Right renal cortex interstitium (tissue), 3 donors: ENCODE measurements around the gene FOXL3. TPM values are rescaled to one million over a fixed set of nuclear protein-coding genes. Genes with fewer than 3 reads are reported as not detected.
"Not testable (repeated sequence)": the region's sequence is repeated elsewhere in the genome, so short reads cannot be mapped to it uniquely, and the experiment has no call there.

ENCODE experiments used
- DNase-seq, 3 donors: peaks; one replicate each; pipeline ENCODE4 v3.0.0-alpha.2; 2013; ENCODE audit warnings: low read depth in 3 of 3, low spot score in 2 of 3
- polyA plus RNA-seq, 3 donors: library from polyadenylated mRNA; unstranded; fragments of 120-200 nt; gene quantifications; one replicate each; pipeline ENCODE4 v1.2.1, GENCODE V29; 2013; ENCODE audit not compliant: insufficient read length in 3 of 3

Gene FOXL3
- polyA plus RNA-seq, 3 donors: not detected

DNA sequence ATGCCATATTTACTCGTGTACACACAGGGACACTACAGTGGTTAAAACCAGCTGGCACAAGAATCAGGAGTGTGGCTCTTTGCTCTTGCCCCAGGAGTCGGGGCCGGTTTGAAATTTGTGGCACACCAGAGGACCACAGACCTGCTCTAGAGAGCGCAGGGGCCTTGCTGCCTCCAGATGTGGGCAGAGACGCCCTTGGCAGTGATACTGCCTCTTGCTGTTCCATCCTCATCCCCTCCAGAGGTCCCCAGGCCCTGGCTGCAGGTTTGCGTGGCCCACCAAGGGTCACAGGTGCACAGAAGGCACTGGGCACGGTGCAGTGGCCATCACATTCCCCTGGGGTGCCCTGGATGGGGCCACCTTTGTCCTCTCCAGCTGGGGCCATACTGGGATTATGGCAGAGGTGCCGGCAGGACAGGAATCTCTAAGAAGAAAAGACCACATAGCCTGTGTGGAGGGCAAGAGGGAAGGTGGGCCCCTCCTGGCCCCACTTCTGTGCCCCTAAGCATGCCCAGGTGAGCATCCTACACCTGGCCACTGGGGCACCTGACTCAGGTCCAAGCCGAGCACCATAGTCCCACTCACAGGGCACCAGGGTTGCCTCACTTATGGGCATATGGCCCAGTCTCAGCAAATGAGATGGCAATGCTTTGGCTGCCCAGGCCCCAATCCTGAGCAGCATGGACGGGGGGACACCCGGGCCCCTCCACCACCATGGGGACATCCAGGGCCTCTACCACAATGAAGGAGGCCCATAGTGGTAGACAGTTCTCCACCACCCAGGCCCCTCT lies 45.6 kb downstream of the FOXL3 start:
- DNase-seq: no peak

DNA sequence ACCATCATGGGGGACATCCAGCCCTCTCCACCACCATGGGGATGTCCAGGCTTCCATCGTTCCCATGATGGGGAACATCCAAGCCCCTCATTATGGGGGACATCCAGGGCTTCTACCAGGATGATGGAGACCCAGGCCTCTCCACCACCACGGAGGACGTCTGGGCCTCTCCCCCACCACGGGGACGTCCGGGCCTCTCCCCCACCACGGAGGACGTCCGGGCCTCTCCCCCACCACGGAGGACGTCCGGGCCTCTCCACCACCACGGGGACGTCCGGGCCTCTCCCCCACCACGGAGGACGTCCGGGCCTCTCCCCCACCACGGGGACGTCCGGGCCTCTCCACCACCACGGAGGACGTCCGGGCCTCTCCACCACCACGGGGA lies 46.2 kb downstream of the FOXL3 start:
- DNase-seq: not testable (repeated sequence)

- no peak for DNase-seq
These were observed 47.0 kb downstream of the FOXL3 start for GRCh38 chr7:336810-337566.

GRCh38 chr7:337567-337951 lies 47.6 kb downstream of the FOXL3 start:
- no peak for DNase-seq

DNA sequence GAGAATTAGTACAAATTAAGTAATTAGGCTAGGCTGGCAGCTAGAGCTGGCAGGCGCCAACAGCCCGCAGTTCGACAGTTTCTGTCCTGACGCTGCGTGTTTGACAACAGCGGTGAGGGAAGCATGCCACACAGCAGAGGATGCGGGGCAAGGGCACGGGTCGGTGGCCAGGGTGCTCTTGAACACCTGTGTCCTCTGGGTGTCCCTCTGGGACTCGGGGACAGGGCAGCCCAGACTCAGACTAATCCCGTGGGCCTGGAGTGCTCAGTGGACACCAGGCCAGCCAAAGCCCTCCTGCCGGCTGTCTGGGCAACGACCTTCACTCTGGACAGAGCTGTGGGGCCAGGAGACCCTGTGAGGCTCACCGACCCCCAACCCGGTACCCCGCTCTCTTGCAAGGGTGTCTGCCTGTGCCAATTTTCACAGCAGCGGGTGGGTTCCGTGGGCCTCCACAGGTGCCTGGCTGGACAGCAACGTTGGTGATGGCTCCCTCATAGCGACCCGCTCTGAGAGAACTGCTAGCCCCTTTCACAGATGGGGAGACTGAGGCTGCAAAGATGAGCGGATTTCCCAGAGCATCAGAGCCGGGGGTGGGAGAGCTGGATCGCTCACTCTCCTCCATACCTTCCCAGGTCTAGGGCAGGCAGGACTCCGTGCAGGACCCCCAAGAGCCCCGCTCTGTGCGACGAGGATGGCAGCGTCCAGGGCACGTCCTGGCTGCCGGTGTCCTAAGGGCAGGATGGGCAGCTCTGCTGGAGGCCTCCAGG lies 48.5 kb downstream of the FOXL3 start:
- DNase-seq: no peak

DNA sequence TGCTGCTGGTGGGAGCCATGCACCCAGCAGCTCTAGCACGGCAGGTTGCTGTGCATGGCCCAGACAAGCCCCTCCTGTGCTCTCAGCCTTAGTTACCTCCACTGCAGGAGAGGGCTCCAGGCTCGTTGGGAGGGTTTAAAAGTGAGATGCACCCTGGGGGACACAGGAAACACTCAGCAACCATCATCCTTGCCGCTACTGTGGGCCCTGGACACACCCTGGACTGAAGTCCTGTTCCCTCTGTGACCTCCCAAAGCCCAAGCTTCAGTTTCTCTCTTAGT lies 49.0 kb downstream of the FOXL3 start:
- no peak for DNase-seq

- DNase-seq: no peak
These were observed 49.7 kb downstream of the FOXL3 start for GRCh38 chr7:339696-340095.

DNA sequence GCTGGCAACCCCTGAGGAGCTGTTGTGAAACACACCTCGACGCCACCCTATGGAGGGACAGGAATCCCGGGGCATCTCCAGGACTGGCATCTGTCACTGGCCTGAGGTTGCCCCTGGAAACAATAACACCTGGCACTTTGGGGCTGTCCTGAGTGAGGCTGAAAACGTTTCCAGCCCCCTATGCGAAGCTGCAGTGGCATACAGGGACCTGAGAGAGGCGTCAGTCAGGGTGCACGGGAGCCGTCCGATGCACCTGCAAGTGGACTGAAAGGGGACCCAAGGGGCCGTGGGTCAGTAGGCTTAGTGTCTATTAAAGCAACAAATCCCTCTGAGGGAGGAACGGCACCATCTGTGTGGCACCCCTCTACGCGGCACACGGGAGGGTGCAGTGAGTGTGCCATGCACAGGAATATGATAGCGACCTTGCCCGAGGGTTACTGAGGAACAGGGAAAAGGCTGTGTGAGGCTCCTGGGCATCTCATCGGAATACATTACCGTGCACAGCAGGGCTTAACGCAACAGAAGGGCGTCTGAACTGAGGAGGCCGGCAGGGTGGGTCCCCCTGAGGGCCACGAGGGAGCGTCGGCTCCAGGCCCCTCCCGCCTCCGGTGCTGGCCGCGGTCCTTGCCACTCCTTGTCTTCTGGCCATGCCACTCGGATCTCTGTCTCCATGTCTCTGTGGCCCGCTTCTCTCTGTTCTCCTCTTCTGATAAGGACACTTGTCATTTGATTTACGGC lies 50.4 kb downstream of the FOXL3 start:
- DNase-seq: no peak

Other genes starting within 250 kb of the FOXL3 start
- gene FAM20C, start 97.6 kb upstream of the FOXL3 start, polyA plus RNA-seq: 10 to 100 TPM; 53.8 to 75.4 (median 59.7) TPM
- 10 to 100 TPM; 38.1 to 47.6 (median 44.8) TPM for gene PDGFA, start 229.7 kb downstream of the FOXL3 start, polyA plus RNA-seq